PC-3 (cell line): Measurements from ENCODE around the gene BRF1. TPM values are rescaled to one million over a fixed set of nuclear protein-coding genes. Genes with fewer than 3 reads are reported as not detected.

Source experiments
- ATAC-seq: fragments of 200-7000 bp; cut with Tn5 transposase; 2 replicates; pipeline ENCODE4 v1.9.1; 2020; ENCODE audit warnings: mild to moderate bottlenecking, moderate library complexity
- BruUV-seq: library from RNA; stranded (reverse); fragments of 400-500 nt; replicated peaks from 2 replicates; lab custom pipeline; 2021; lab: Mats Ljungman, UMichigan
- CTCF ChIA-PET: fragments of 300-600 bp; sonication (Branson Sonifier 250); formaldehyde crosslinking; loops from one replicate; lab custom pipeline; 2022; ENCODE audit warnings: antibody characterized with exemption; lab: Charles Lee
- POLR2A ChIA-PET: fragments of 300-600 bp; sonication (Branson Sonifier 250); formaldehyde crosslinking; loops from one replicate; lab custom pipeline; 2022; ENCODE audit warnings: antibody characterized with exemption; ENCODE audit not compliant: unreplicated experiment; lab: Charles Lee
- DNase-seq: peaks from one replicate; pipeline ENCODE4 v3.0.0-alpha.2; 2015
- H2AFZ ChIP-seq: fragments of 300-600 bp; sonication (generic); 2 replicates; pipeline ENCODE4 v1.6.0; 2016; ENCODE audit warnings: antibody characterized with exemption, low read length
- H3F3A ChIP-seq: fragments of 300-600 bp; sonication (generic); one replicate; pipeline ENCODE4 v1.6.0; 2017; ENCODE audit warnings: antibody characterized with exemption, low read length, control low read depth, mild to moderate bottlenecking; ENCODE audit not compliant: unreplicated experiment
- H3K27ac ChIP-seq: fragments of 300-600 bp; sonication (generic); 2 replicates; pipeline ENCODE4 v1.5.1; 2016; ENCODE audit warnings: mild to moderate bottlenecking, low read length
- H3K27me3 ChIP-seq: fragments of 300-600 bp; sonication (generic); 2 replicates; pipeline ENCODE4 v1.6.1; 2016; ENCODE audit warnings: low read length, mixed read lengths
- H3K36me3 ChIP-seq: fragments of 300-600 bp; sonication (generic); 2 replicates; pipeline ENCODE4 v1.6.1; 2016; ENCODE audit warnings: low read depth, mixed run types, low read length, mixed read lengths
- H3K4me1 ChIP-seq: fragments of 300-600 bp; sonication (generic); 2 replicates; pipeline ENCODE4 v1.5.1; 2016; ENCODE audit warnings: low read length; ENCODE audit not compliant: insufficient read depth
- H3K4me2 ChIP-seq: fragments of 300-600 bp; sonication (generic); 2 replicates; pipeline ENCODE4 v1.6.0; 2016; ENCODE audit warnings: low read length
- H3K4me3 ChIP-seq: fragments of 300-600 bp; sonication (generic); 2 replicates; pipeline ENCODE4 v1.5.1; 2016; ENCODE audit warnings: mild to moderate bottlenecking, low read length, mixed read lengths
- H3K79me2 ChIP-seq: fragments of 300-600 bp; sonication (generic); 2 replicates; pipeline ENCODE4 v1.6.1; 2017; ENCODE audit warnings: low read length, mixed read lengths
- H3K9ac ChIP-seq: fragments of 300-600 bp; sonication (generic); 2 replicates; pipeline ENCODE4 v1.6.0; 2016; ENCODE audit warnings: mild to moderate bottlenecking, low read length
- H3K9me2 ChIP-seq: fragments of 300-600 bp; sonication (generic); replicated peaks from 2 replicates; pipeline ENCODE4 v1.6.1; 2016; ENCODE audit warnings: mixed run types, low read length, mixed read lengths
- H3K9me3 ChIP-seq: fragments of 300-600 bp; sonication (generic); 2 replicates; pipeline ENCODE4 v1.6.1; 2016; ENCODE audit warnings: low read length, mixed read lengths
- H4K20me1 ChIP-seq: fragments of 300-600 bp; sonication (generic); 2 replicates; pipeline ENCODE4 v1.6.1; 2016; ENCODE audit warnings: low read length, mixed read lengths
- EZH2 ChIP-seq: fragments of 300-600 bp; sonication (generic); IDR thresholded peaks from one replicate; pipeline ENCODE4 v1.6.1; 2017; ENCODE audit warnings: antibody characterized with exemption, mild to moderate bottlenecking, low read length; ENCODE audit not compliant: unreplicated experiment
- EZH2phosphoT487 ChIP-seq: fragments of 300-600 bp; sonication (generic); IDR thresholded peaks from 2 replicates; pipeline ENCODE4 v1.6.1; 2018; ENCODE audit warnings: mild to moderate bottlenecking, antibody characterized with exemption, low read length, borderline replicate concordance
- intact Hi-C: fragments of 100-400 bp; cut with micrococcal nuclease; formaldehyde crosslinking; loops from 2 replicates; pipeline ENCODE4 v1.9.0; 2023
- total RNA-seq: library from RNA; depleted of rRNA; stranded (reverse); fragments of >200 nt; gene quantifications from 2 replicates; pipeline ENCODE4 v1.2.3, GENCODE V29; 2014
- TF ChIP-seq, protein P1 (sequence below): fragments of 300-600 bp; sonication (generic); conservative IDR thresholded peaks from 2 replicates; pipeline ENCODE4 v1.5.1; 2017; ENCODE audit warnings: antibody characterized with exemption, low read depth, mild to moderate bottlenecking, low read length

Gene BRF1
- total RNA-seq, 1 experiment from 2014 or later, result 55.8 TPM

DNA sequence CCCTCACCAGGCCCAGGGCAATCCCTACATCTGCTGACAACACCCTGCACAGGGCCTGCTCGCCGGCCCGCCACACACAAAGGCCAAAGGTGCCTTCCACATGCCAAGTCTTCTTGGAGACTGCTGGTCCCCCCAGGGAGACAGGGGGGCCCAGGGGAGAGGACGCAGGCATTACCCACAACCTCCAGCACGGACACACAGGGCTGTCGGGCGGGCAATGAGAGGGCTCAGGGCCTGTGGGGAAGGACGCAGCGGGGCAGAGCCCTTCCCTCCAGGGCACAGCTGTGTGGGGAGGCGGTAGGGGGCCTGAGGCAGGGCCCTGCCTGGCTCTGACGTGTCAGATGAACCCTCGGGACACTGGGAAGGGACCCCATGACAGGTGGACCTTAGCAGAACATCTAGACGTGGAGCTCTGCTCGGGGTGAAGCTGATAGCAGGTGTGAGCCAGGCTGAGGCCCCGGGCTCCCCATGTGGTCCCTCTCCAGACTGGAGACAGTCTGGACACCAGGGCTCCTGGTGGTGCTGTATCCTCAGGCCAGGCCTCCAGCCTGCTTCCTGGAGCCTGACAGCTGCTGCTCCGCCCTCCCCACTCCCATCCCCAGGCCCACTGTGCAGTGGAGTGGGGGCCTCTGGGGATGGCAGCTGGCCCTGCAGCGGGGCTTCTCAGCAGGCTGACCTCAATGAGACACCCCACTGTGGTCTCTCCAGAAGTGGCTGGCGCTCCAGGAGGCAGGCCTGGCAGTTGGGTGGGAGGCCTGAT lies 88.1 kb downstream of the BRF1 start:
- Histone ChIP-seq H3K79me2 (no peaks in the 10 kb centered on the region), H4K20me1 (no peaks in the 10 kb centered on the region), H3K27me3 (no peaks in the 10 kb centered on the region), H3F3A (no peaks in the 10 kb centered on the region), H3K9me2 (no peaks in the 10 kb centered on the region), H3K9ac (no peak overlapping the region), H3K4me1 (no peaks in the 10 kb centered on the region), H3K36me3 (no peaks in the 10 kb centered on the region), H3K4me3 (no peak overlapping the region), H2AFZ (no peak overlapping the region), H3K4me2 (no peak overlapping the region), H3K9me3 (no peaks in the 10 kb centered on the region), H3K27ac (no peak overlapping the region)
- DNase-seq, result no peak
- TF ChIP-seq, protein P1, sequence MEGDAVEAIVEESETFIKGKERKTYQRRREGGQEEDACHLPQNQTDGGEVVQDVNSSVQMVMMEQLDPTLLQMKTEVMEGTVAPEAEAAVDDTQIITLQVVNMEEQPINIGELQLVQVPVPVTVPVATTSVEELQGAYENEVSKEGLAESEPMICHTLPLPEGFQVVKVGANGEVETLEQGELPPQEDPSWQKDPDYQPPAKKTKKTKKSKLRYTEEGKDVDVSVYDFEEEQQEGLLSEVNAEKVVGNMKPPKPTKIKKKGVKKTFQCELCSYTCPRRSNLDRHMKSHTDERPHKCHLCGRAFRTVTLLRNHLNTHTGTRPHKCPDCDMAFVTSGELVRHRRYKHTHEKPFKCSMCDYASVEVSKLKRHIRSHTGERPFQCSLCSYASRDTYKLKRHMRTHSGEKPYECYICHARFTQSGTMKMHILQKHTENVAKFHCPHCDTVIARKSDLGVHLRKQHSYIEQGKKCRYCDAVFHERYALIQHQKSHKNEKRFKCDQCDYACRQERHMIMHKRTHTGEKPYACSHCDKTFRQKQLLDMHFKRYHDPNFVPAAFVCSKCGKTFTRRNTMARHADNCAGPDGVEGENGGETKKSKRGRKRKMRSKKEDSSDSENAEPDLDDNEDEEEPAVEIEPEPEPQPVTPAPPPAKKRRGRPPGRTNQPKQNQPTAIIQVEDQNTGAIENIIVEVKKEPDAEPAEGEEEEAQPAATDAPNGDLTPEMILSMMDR, result no peak
- no peak for TF ChIP-seq EZH2phosphoT487
- TF ChIP-seq EZH2, result no peak
- CTCF ChIA-PET, result no interaction called here
- POLR2A ChIA-PET, result no interaction called here
- intact Hi-C loops, result no loop called here
- no TSS peak for BruUV-seq
- no peak for ATAC-seq

DNA sequence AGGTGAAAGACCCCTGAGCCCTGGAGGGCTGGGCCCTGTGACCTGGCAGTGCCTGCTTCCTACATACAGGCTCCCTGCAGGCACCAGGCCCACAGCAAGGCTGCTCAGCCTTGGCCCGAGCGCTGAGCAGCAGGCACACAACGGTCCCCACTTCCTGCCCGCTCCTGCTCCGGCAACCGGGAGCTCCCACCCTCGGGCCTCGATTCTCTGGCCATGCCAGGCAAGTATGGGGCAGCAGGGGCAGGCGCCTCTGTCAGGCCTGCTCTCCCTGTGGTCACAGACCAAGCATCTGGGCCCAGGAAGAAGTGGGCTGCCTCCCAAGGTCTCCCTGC lies 89.1 kb downstream of the BRF1 start:
- intact Hi-C loops, result no loop called here
- Histone ChIP-seq H2AFZ (no peak overlapping the region), H3K27ac (no peak overlapping the region), H3K36me3 (no peaks in the 10 kb centered on the region), H3K4me1 (no peaks in the 10 kb centered on the region), H4K20me1 (no peaks in the 10 kb centered on the region), H3K79me2 (no peaks in the 10 kb centered on the region), H3K9me2 (no peaks in the 10 kb centered on the region), H3K27me3 (no peaks in the 10 kb centered on the region), H3K9me3 (no peaks in the 10 kb centered on the region), H3K4me2 (no peak overlapping the region), H3K9ac (no peak overlapping the region), H3F3A (no peaks in the 10 kb centered on the region), H3K4me3 (no peak overlapping the region)
- TF ChIP-seq, protein P1, result no peak
- TF ChIP-seq EZH2phosphoT487, result no peak
- no peak for TF ChIP-seq EZH2
- ChIA-PET CTCF (no interaction called here), POLR2A (no interaction called here)
- DNase-seq (no peak), ATAC-seq (no peak)
- no TSS peak for BruUV-seq

DNA sequence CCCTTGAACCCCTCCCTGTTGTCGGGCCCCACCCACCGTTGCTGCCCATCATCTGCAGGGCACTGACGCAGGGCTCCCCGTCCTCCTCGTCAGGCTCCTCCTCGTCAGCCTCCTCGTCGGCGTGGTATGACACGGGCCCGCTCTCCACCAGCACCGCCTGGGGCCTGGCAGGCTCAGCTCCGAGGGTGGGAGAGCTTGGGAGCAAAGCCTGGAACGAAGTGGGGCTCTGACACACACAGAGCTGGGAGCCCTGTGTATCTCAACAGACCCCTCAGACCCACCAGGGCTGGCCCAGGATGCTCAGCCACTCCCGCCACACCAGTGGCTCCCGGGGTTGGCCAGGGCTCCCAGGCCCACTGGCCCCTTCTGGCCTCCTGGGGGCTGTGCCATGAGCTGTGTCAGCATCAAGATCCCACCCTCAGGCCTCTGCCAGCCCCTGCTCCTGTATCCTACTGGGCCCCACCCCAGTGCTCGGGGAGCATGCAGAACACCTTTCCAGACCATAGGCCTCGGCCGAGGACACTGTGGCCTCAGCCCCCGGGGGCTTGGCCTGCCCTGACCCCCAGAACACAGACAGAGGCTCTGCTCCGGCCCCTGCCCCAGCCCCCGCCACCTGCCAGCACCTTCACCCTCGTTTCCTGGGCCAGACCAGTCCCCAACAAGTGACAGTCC lies 89.6 kb downstream of the BRF1 start:
- Histone ChIP-seq H3K4me1 (no peaks in the 10 kb centered on the region), H3K79me2 (no peaks in the 10 kb centered on the region), H3F3A (no peaks in the 10 kb centered on the region), H3K36me3 (no peaks in the 10 kb centered on the region), H3K9me2 (no peaks in the 10 kb centered on the region), H3K27me3 (no peaks in the 10 kb centered on the region), H3K27ac (no peak overlapping the region), H3K4me2 (no peak overlapping the region), H3K4me3 (no peak overlapping the region), H3K9ac (no peak overlapping the region), H4K20me1 (no peaks in the 10 kb centered on the region), H2AFZ (no peak overlapping the region), H3K9me3 (no peaks in the 10 kb centered on the region)
- ChIA-PET CTCF (no interaction called here), POLR2A (no interaction called here)
- BruUV-seq, result no TSS peak
- TF ChIP-seq EZH2, result no peak
- TF ChIP-seq, protein P1, result no peak
- TF ChIP-seq EZH2phosphoT487, result no peak
- intact Hi-C loops, result no loop called here
- DNase-seq (no peak), ATAC-seq (no peak)
